Measurements from ENCODE around the gene ZDHHC19. TPM values are rescaled to one million over a fixed set of nuclear protein-coding genes. Genes with fewer than 3 reads are reported as not detected.
A peak's percentile ranks its signal among the peaks of the same experiment; 100 is the strongest.

The ZDHHC19 gene
- total and polyA plus RNA-seq, 2 experiments from 2014 or later: 1.3 to 15.7 TPM

GRCh38 chr3:196207159-196207832, 3.9 kb downstream of the ZDHHC19 start:
- H3K27ac ChIP-seq (ENCODE audit: low read depth): no peak overlapping the region
- no peaks in the 10 kb centered on the region; the same call in 1 of the 2 replicates for H3K4me1 ChIP-seq (ENCODE audit: insufficient read depth)
- Mint-ChIP-seq H3K4me3 (peak overlapping the region; percentile 78), H3K9me3 (peaks cover 4% of the 10 kb centered on the region; the same call in 2 of the 3 replicates), H3K4me1 (peaks cover 14% of the 10 kb centered on the region), H3K27me3 (ENCODE audit: insufficient read depth, low read depth, poor library complexity) (peaks cover 18% of the 10 kb centered on the region), H3K27ac (no peak overlapping the region), H3K36me3 (ENCODE audit: low read depth) (peaks cover 3% of the 10 kb centered on the region; the same call in 2 of the 3 replicates)
- no peaks in the 10 kb centered on the region for H3K36me3 ChIP-seq (ENCODE audit: insufficient read depth)
- no peaks in the 10 kb centered on the region for H3F3A ChIP-seq (replicated peaks; ENCODE audit: low read depth)
- peak; percentile 37 for ATAC-seq
- DNase-seq (ENCODE audit: low spot score): peak; percentile 58
- H3K4me3 ChIP-seq: peak overlapping the region; percentile 73
- no peaks in the 10 kb centered on the region for H3K79me2 ChIP-seq (replicated peaks; ENCODE audit: insufficient read depth)
- peaks cover 8% of the 10 kb centered on the region; the same call in 1 of the 2 replicates for H3K27me3 ChIP-seq (ENCODE audit: insufficient read depth)
- H2AFZ ChIP-seq: peak overlapping the region; percentile 97
- 0 out of 2 replicates have a peak, but pooled peaks cover 4% of the 10 kb centered on the region for H3K9me2 ChIP-seq (ENCODE audit: insufficient read depth)
- no peak for TF ChIP-seq ETS1 (IDR thresholded peaks at IDR 0.05)
- TF ChIP-seq ZNF462 (CRISPR knock-in tag; IDR thresholded peaks at IDR 0.05): no peak
- TF ChIP-seq, protein P1, sequence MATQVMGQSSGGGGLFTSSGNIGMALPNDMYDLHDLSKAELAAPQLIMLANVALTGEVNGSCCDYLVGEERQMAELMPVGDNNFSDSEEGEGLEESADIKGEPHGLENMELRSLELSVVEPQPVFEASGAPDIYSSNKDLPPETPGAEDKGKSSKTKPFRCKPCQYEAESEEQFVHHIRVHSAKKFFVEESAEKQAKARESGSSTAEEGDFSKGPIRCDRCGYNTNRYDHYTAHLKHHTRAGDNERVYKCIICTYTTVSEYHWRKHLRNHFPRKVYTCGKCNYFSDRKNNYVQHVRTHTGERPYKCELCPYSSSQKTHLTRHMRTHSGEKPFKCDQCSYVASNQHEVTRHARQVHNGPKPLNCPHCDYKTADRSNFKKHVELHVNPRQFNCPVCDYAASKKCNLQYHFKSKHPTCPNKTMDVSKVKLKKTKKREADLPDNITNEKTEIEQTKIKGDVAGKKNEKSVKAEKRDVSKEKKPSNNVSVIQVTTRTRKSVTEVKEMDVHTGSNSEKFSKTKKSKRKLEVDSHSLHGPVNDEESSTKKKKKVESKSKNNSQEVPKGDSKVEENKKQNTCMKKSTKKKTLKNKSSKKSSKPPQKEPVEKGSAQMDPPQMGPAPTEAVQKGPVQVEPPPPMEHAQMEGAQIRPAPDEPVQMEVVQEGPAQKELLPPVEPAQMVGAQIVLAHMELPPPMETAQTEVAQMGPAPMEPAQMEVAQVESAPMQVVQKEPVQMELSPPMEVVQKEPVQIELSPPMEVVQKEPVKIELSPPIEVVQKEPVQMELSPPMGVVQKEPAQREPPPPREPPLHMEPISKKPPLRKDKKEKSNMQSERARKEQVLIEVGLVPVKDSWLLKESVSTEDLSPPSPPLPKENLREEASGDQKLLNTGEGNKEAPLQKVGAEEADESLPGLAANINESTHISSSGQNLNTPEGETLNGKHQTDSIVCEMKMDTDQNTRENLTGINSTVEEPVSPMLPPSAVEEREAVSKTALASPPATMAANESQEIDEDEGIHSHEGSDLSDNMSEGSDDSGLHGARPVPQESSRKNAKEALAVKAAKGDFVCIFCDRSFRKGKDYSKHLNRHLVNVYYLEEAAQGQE (IDR thresholded peaks at IDR 0.05; ENCODE audit: unreplicated experiment): no peak
- TF ChIP-seq, protein P2, sequence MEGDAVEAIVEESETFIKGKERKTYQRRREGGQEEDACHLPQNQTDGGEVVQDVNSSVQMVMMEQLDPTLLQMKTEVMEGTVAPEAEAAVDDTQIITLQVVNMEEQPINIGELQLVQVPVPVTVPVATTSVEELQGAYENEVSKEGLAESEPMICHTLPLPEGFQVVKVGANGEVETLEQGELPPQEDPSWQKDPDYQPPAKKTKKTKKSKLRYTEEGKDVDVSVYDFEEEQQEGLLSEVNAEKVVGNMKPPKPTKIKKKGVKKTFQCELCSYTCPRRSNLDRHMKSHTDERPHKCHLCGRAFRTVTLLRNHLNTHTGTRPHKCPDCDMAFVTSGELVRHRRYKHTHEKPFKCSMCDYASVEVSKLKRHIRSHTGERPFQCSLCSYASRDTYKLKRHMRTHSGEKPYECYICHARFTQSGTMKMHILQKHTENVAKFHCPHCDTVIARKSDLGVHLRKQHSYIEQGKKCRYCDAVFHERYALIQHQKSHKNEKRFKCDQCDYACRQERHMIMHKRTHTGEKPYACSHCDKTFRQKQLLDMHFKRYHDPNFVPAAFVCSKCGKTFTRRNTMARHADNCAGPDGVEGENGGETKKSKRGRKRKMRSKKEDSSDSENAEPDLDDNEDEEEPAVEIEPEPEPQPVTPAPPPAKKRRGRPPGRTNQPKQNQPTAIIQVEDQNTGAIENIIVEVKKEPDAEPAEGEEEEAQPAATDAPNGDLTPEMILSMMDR (conservative IDR thresholded peaks at IDR 0.05; ENCODE audit: low read depth in 2 of 2): 0 out of 4 replicates have a peak, but pooled peaks of 1 of the 2 experiments have one; percentile 0
- H4K20me1 ChIP-seq (replicated peaks; ENCODE audit: insufficient read depth): no peaks in the 10 kb centered on the region
- H3K4me2 ChIP-seq: peak overlapping the region; percentile 88
